Liver (tissue), 9 donors: ENCODE measurements around the gene CCDC82. TPM values are rescaled to one million over a fixed set of nuclear protein-coding genes. Genes with fewer than 3 reads are reported as not detected.
"Not testable (repeated sequence)": the region's sequence is repeated elsewhere in the genome, so short reads cannot be mapped to it uniquely, and the experiment has no call there.

Source experiments
- DNase-seq: peaks from one replicate; pipeline ENCODE4 v3.0.0-alpha.2; 2017; ENCODE audit warnings: low spot score
- H3K27ac ChIP-seq, 2 donors: one replicate each; pipeline ENCODE4 v1.7.0; 2013; ENCODE audit warnings: inconsistent platforms in 2 of 2, low read length in 2 of 2, control low read depth in 1 of 2, low read depth in 1 of 2, mild to moderate bottlenecking in 1 of 2
- H3K27me3 ChIP-seq, 4 donors: one replicate each; pipeline versions ENCODE4 v1.6.1 to v1.7.0; 2013; ENCODE audit warnings: low read length in 3 of 4, inconsistent platforms in 1 of 4, mild to moderate bottlenecking in 1 of 4, moderate library complexity in 1 of 4; ENCODE audit not compliant: control insufficient read depth in 4 of 4, insufficient read depth in 4 of 4
- H3K36me3 ChIP-seq, 4 donors: one replicate each; pipeline versions ENCODE4 v1.6.1 to v1.7.0; 2013; ENCODE audit warnings: low read length in 3 of 4, mild to moderate bottlenecking in 3 of 4, low read depth in 1 of 4, moderate library complexity in 1 of 4; ENCODE audit not compliant: control insufficient read depth in 4 of 4, insufficient read depth in 3 of 4
- H3K4me1 ChIP-seq, 4 donors: one replicate each; pipeline versions ENCODE4 v1.6.1 to v1.7.0; 2013; ENCODE audit warnings: low read length in 3 of 4, mild to moderate bottlenecking in 3 of 4, moderate library complexity in 1 of 4; ENCODE audit not compliant: control insufficient read depth in 4 of 4, insufficient read depth in 4 of 4
- H3K4me3 ChIP-seq, 3 donors: one replicate each; pipeline versions ENCODE4 v1.6.1 to v1.7.0; 2013; ENCODE audit warnings: low read length in 3 of 3, control low read depth in 1 of 3, low read depth in 1 of 3, mild to moderate bottlenecking in 1 of 3
- H3K9ac ChIP-seq, 2 donors: one replicate each; pipeline ENCODE4 v1.7.0; 2013; ENCODE audit warnings: low read length in 2 of 2, mild to moderate bottlenecking in 2 of 2, moderate library complexity in 2 of 2, control low read depth in 1 of 2, low read depth in 1 of 2
- H3K9me3 ChIP-seq, 4 donors: one replicate each; pipeline versions ENCODE4 v1.6.1 to v1.7.0; 2013; ENCODE audit warnings: low read length in 3 of 4; ENCODE audit not compliant: control insufficient read depth in 4 of 4
- ATF3 ChIP-seq: IDR thresholded peaks from 2 replicates; pipeline ENCODE4 v1.6.1; 2016; ENCODE audit warnings: antibody characterized with exemption
- CTCF ChIP-seq: fragments of 150-350 bp; IDR thresholded peaks from 2 replicates; pipeline ENCODE4 v1.5.1; 2017; ENCODE audit warnings: improper control_type of control experiment, low read depth, low read length; ENCODE audit not compliant: missing input control
- EGR1 ChIP-seq, 2 donors: IDR thresholded peaks; 2 replicates each; pipeline ENCODE4 v1.6.1; 2016 to 2018; ENCODE audit warnings: antibody characterized with exemption in 2 of 2, low read depth in 2 of 2
- FOXA1 ChIP-seq: IDR thresholded peaks from 2 replicates; pipeline ENCODE4 v1.6.1; 2016; ENCODE audit warnings: antibody characterized with exemption
- FOXA2 ChIP-seq: IDR thresholded peaks from 2 replicates; pipeline ENCODE4 v1.6.1; 2016; ENCODE audit warnings: antibody characterized with exemption
- GABPA ChIP-seq, 2 donors: IDR thresholded peaks in 1 of 2; conservative IDR thresholded peaks in 1 of 2; 2 replicates each; pipeline ENCODE4 v1.6.1; 2016; ENCODE audit warnings: antibody characterized with exemption in 2 of 2, mild to moderate bottlenecking in 1 of 2, moderate library complexity in 1 of 2
- JUND ChIP-seq, 2 donors: IDR thresholded peaks; 2 replicates each; pipeline ENCODE4 v1.6.1; 2016; ENCODE audit warnings: antibody characterized with exemption in 2 of 2
- MAX ChIP-seq: IDR thresholded peaks from 2 replicates; pipeline ENCODE4 v1.6.1; 2016; ENCODE audit warnings: antibody characterized with exemption
- NR2F2 ChIP-seq: IDR thresholded peaks from 2 replicates; pipeline ENCODE4 v1.6.1; 2016; ENCODE audit warnings: antibody characterized with exemption
- RAD21 ChIP-seq, 2 donors: IDR thresholded peaks; 2 replicates each; pipeline ENCODE4 v1.6.1; 2016; ENCODE audit warnings: antibody characterized with exemption in 2 of 2, mild to moderate bottlenecking in 2 of 2
- REST ChIP-seq: IDR thresholded peaks from 2 replicates; pipeline ENCODE4 v1.6.1; 2016; ENCODE audit warnings: antibody characterized with exemption, mild to moderate bottlenecking
- RXRA ChIP-seq, 2 donors: IDR thresholded peaks; 2 replicates each; pipeline ENCODE4 v1.6.1; 2017 to 2018; ENCODE audit warnings: antibody characterized with exemption in 2 of 2, mild to moderate bottlenecking in 1 of 2
- YY1 ChIP-seq: IDR thresholded peaks from 2 replicates; pipeline ENCODE4 v1.6.1; 2016; ENCODE audit warnings: antibody characterized with exemption, mild to moderate bottlenecking
- WGBS: extraction: QIAGEN DNeasy Blood & Tissue Kit; methylation state at CpG from one replicate; pipeline ENCODE4 v1.1.7; 2013; 5-methylcytosine and 5-hydroxymethylcytosine counted together
- polyA plus RNA-seq, 2 donors: library from polyadenylated mRNA; stranded (reverse) in 1 of 2; unstranded in 1 of 2; fragments of 200-250 nt in 1 of 2; fragments of >200 nt in 1 of 2; fragmentation: Nextera tagmentation in 1 of 2; extraction: Ambion mirVana in 1 of 2; gene quantifications; one replicate each; pipeline versions ENCODE4 v1.2.1 to v1.2.3, GENCODE V29; 2013 to 2015
- total RNA-seq, 2 donors: library from RNA; depleted of rRNA; stranded (reverse); fragments of >200 nt; gene quantifications; one replicate each; pipeline ENCODE4 v1.2.3, GENCODE V29; 2014
- donor health status: healthy.
- donor health status: healthy.
- donor health status: healthy.
- donor health status: healthy.
- donor health status: healthy.

Gene CCDC82
- total and polyA plus RNA-seq, 4 donors: 4.5 to 14.5 (median 11.0) TPM

- TF ChIP-seq FOXA1 (no peak), MAX (no peak), FOXA2 (no peak), JUND (IDR thresholded peaks at IDR 0.05) (no peak), YY1 (no peak), NR2F2 (no peak), REST (no peak), CTCF (no peak), RAD21 (IDR thresholded peaks at IDR 0.05) (no peak), GABPA (IDR thresholded peaks at IDR 0.05 in 1 of 2, conservative IDR thresholded peaks at IDR 0.05 in 1 of 2) (no peak), ATF3 (no peak), EGR1 (IDR thresholded peaks at IDR 0.05; ENCODE audit: low read depth in 2 of 2) (no peak)
- no peak for DNase-seq
- no peak overlapping the region for H3K9ac ChIP-seq
- H3K36me3 ChIP-seq: no peaks in the 10 kb centered on the region
- no peaks in the 10 kb centered on the region for H3K4me1 ChIP-seq
- no peaks in the 10 kb centered on the region for H3K27me3 ChIP-seq
- H3K9me3 ChIP-seq: no peaks in the 10 kb centered on the region
- H3K27ac ChIP-seq: no peak overlapping the region
- H3K4me3 ChIP-seq: no peak overlapping the region
Measured at GRCh38 chr11:96413408-96413807, 23.7 kb upstream of the CCDC82 start.

- Histone ChIP-seq H3K27me3 (no peaks in the 10 kb centered on the region), H3K36me3 (no peaks in the 10 kb centered on the region), H3K9ac (no peak overlapping the region), H3K4me1 (no peaks in the 10 kb centered on the region), H3K9me3 (no peaks in the 10 kb centered on the region), H3K27ac (no peak overlapping the region), H3K4me3 (no peak overlapping the region)
- TF ChIP-seq FOXA1: no peak
- no peak for TF ChIP-seq RXRA (IDR thresholded peaks at IDR 0.05)
- no peak for TF ChIP-seq RAD21 (IDR thresholded peaks at IDR 0.05)
- TF ChIP-seq REST: no peak
- 78% methylated on average over 1 of the region's 1 CpG for WGBS
- no peak for DNase-seq
Measured at GRCh38 chr11:96412761-96413381, 23.2 kb upstream of the CCDC82 start.

- WGBS: 85% methylated on average over 18 of the region's 18 CpGs
Measured at GRCh38 chr11:96411412-96411811, 21.7 kb upstream of the CCDC82 start.

More at GRCh38 chr11:96411412-96411811, 21.7 kb upstream of the CCDC82 start:
- not testable (repeated sequence) for H3K4me1 ChIP-seq, H3K27ac ChIP-seq, H3K4me3 ChIP-seq, H3K27me3 ChIP-seq, H3K9me3 ChIP-seq, DNase-seq, H3K9ac ChIP-seq, H3K36me3 ChIP-seq
